SK-N-MC (cell line): Measurements from ENCODE around the gene RPH3AL.

ENCODE experiments used
- DNase-seq: peaks from one replicate; pipeline ENCODE4 v3.0.0-alpha.2; 2011; ENCODE audit warnings: low read depth, low spot score
- H3K27ac ChIP-seq: fragments of 200-600 bp; sonication (generic); 2 replicates; pipeline ENCODE4 v1.5.1; 2016; ENCODE audit warnings: mixed run types
- H3K36me3 ChIP-seq: fragments of 200-600 bp; sonication (generic); 2 replicates; pipeline ENCODE4 v1.6.1; 2017; ENCODE audit warnings: antibody characterized with exemption, low read length, mixed read lengths; ENCODE audit not compliant: insufficient read depth
- H3K4me3 ChIP-seq: fragments of 200-600 bp; sonication (generic); 2 replicates; pipeline ENCODE4 v1.5.1; 2016
- H3K9ac ChIP-seq: fragments of 200-600 bp; sonication (generic); 2 replicates; pipeline ENCODE4 v1.8.0; 2017; ENCODE audit warnings: mixed run types, mixed read lengths; ENCODE audit not compliant: insufficient read length
- H3K9me3 ChIP-seq: fragments of 200-600 bp; sonication (generic); 2 replicates; pipeline ENCODE4 v1.6.1; 2017; ENCODE audit warnings: low read depth, mild to moderate bottlenecking, antibody characterized with exemption, low read length, moderate library complexity, mixed read lengths
- EZH2 ChIP-seq: fragments of 200-600 bp; sonication (generic); IDR thresholded peaks from one replicate; pipeline ENCODE4 v1.6.1; 2017; ENCODE audit warnings: antibody characterized with exemption
- FOXP2 ChIP-seq: optimal IDR thresholded peaks from 2 replicates; pipeline ENCODE3; 2011; ENCODE audit warnings: mild to moderate bottlenecking, moderate library complexity; ENCODE audit not compliant: insufficient read depth; ENCODE audit errors: extremely low read length, control extremely low read depth
- POLR2AphosphoS5 ChIP-seq: IDR thresholded peaks from 2 replicates; pipeline ENCODE4 v1.6.1; 2012; ENCODE audit warnings: mild to moderate bottlenecking, low read depth, low read length, borderline replicate concordance

RPH3AL gene

GRCh38 chr17:329784-330420 lies 22.7 kb downstream of the RPH3AL start:
- no peaks in the 10 kb centered on the region for H3K36me3 ChIP-seq
- H3K27ac ChIP-seq, result no peak overlapping the region
- no peaks in the 10 kb centered on the region for H3K9me3 ChIP-seq
- TF ChIP-seq FOXP2 (no peak), POLR2AphosphoS5 (no peak), EZH2 (no peak)
- no peak overlapping the region for H3K9ac ChIP-seq
- no peak for DNase-seq
- H3K4me3 ChIP-seq, result no peak overlapping the region

DNA sequence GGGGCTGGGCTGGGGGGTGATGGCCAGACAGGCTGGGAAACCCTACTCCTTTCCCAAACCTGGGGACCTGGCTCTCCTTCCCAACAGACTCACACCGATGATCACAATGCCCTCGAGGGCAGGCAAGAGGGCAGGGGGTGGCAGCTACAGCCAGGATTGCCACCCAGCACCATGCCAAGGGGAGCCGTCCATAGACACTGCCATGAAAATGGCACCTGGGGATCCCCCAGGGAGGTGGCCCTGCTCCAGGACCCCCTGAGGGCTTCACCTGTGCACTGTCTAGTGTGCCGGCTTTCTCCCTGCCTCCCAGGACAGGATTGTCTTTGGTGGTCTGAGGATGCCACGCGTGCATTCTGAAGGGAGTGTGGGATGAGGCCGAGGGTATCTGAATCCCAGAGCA lies 24.6 kb downstream of the RPH3AL start:
- no peak overlapping the region for H3K9ac ChIP-seq
- DNase-seq, result no peak
- H3K36me3 ChIP-seq, result no peaks in the 10 kb centered on the region
- H3K4me3 ChIP-seq, result no peak overlapping the region
- TF ChIP-seq POLR2AphosphoS5 (no peak), FOXP2 (no peak), EZH2 (no peak)
- no peaks in the 10 kb centered on the region for H3K9me3 ChIP-seq
- no peak overlapping the region for H3K27ac ChIP-seq

GRCh38 chr17:327296-327695 lies 25.3 kb downstream of the RPH3AL start:
- no peak for TF ChIP-seq EZH2
- no peak for TF ChIP-seq POLR2AphosphoS5
- no peak for TF ChIP-seq FOXP2
- Histone ChIP-seq H3K9ac (no peak overlapping the region), H3K27ac (no peak overlapping the region)

GRCh38 chr17:326010-326621 lies 26.5 kb downstream of the RPH3AL start:
- Histone ChIP-seq H3K4me3 (no peak overlapping the region), H3K36me3 (no peaks in the 10 kb centered on the region), H3K9ac (no peak overlapping the region), H3K27ac (no peak overlapping the region), H3K9me3 (no peaks in the 10 kb centered on the region)
- no peak for DNase-seq
- TF ChIP-seq POLR2AphosphoS5 (no peak), FOXP2 (no peak), EZH2 (no peak)

More at GRCh38 chr17:327296-327695, 25.3 kb downstream of the RPH3AL start:
- Histone ChIP-seq H3K36me3 (no peaks in the 10 kb centered on the region), H3K9me3 (no peaks in the 10 kb centered on the region), H3K4me3 (no peak overlapping the region)
- DNase-seq, result no peak

DNA sequence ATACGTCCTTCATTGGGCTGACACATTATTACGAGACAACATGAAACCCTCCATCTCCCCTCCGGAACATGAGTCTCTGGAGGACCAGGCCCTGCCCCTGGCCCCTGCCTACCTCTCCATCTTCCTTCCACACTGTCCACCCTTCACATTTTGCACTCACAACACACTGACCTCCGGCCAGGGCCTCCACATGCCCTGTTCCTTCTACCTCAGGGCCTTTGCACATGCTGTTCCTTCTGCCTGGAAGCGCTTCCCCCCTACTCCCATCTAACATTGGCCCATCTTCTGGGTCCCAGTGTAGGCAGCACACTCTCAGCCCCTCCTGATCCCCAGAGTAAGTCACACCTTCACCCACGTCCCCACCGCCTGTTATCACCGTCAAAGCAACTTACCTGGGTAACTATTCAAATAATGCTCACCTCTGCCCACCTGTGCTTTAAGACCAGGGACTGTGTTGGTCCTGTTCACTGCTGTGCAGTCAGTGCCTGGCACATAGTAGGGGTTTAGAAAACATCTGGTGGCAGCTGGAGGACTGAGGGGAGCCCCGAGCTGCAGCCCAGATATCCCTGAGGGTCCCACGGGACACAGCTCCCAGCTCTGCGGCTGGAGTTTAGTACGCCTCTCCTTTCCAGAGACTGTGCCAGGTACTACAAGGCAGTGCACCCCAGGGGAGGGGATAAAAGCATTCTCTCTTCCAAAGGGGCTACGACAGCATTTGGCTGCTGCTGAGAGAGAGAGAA lies 27.2 kb downstream of the RPH3AL start:
- Histone ChIP-seq H3K36me3 (no peaks in the 10 kb centered on the region), H3K4me3 (no peak overlapping the region), H3K9me3 (no peaks in the 10 kb centered on the region), H3K27ac (no peak overlapping the region), H3K9ac (no peak overlapping the region)
- DNase-seq, result no peak
- TF ChIP-seq FOXP2, result no peak
- TF ChIP-seq POLR2AphosphoS5, result no peak
- no peak for TF ChIP-seq EZH2

GRCh38 chr17:323721-324571 lies 28.7 kb downstream of the RPH3AL start:
- TF ChIP-seq POLR2AphosphoS5 (no peak), EZH2 (no peak), FOXP2 (no peak)

DNA sequence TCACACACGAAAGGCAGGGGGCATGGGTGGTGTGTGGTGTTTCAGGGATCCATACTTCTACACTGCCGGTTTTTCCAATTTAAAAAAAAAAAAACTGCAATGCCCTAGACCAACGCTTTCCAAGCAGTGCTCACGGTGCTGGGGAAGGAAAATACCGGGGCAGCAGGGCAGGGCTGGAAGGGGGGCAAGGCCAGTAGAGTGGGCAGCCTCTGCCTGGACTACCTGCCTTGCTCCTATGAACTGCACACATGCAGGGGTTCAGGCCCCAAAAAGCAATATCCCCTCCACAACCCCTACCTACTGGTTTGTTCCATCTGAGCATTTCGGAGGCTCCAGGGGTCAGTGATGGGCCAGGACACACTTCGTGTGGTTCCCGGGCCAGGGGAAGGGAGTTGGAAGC lies 29.4 kb downstream of the RPH3AL start:
- H3K36me3 ChIP-seq, result peaks cover 14% of the 10 kb centered on the region
- H3K4me3 ChIP-seq, result no peak overlapping the region
- H3K27ac ChIP-seq, result no peak overlapping the region
- no peak for TF ChIP-seq POLR2AphosphoS5
- no peak for TF ChIP-seq EZH2
- TF ChIP-seq FOXP2, result no peak
- H3K9me3 ChIP-seq, result no peaks in the 10 kb centered on the region
- no peak for DNase-seq
- H3K9ac ChIP-seq, result no peak overlapping the region

More at GRCh38 chr17:323721-324571, 28.7 kb downstream of the RPH3AL start:
- Histone ChIP-seq H3K4me3 (no peak overlapping the region), H3K9ac (no peak overlapping the region), H3K9me3 (no peaks in the 10 kb centered on the region), H3K36me3 (peaks cover 6% of the 10 kb centered on the region), H3K27ac (no peak overlapping the region)
- DNase-seq, result no peak

GRCh38 chr17:322006-322780 lies 30.4 kb downstream of the RPH3AL start:
- no peak overlapping the region for H3K27ac ChIP-seq
- H3K4me3 ChIP-seq, result no peak overlapping the region
- DNase-seq, result no peak
- H3K9me3 ChIP-seq, result no peaks in the 10 kb centered on the region
- TF ChIP-seq EZH2, result no peak
- TF ChIP-seq POLR2AphosphoS5, result no peak
- TF ChIP-seq FOXP2, result no peak
- no peak overlapping the region for H3K9ac ChIP-seq
- H3K36me3 ChIP-seq, result peaks cover 14% of the 10 kb centered on the region
